ENCODE measurements around the gene CREM.
"Not testable (repeated sequence)": the region's sequence is repeated elsewhere in the genome, so short reads cannot be mapped to it uniquely, and the experiment has no call there.

CREM gene

GRCh38 chr10:35195361-35196306 lies 69.0 kb downstream of the CREM start:
- DNase-seq: peak; percentile 14 to 25

- DNase-seq: no peak
These were observed 73.8 kb downstream of the CREM start for GRCh38 chr10:35200487-35200886.

GRCh38 chr10:35201234-35201633 lies 74.6 kb downstream of the CREM start:
- no peak for DNase-seq

GRCh38 chr10:35202050-35202449 lies 75.4 kb downstream of the CREM start:
- DNase-seq: no peak

GRCh38 chr10:35203745-35204144 lies 77.1 kb downstream of the CREM start:
- DNase-seq: no peak

GRCh38 chr10:35204650-35205319 lies 78.1 kb downstream of the CREM start:
- no peak for DNase-seq

GRCh38 chr10:35206274-35206673 lies 79.6 kb downstream of the CREM start:
- DNase-seq: no peak

- DNase-seq: no peak
These were observed 81.9 kb downstream of the CREM start for GRCh38 chr10:35208536-35208935.

- no peak for DNase-seq
These were observed 82.4 kb downstream of the CREM start for GRCh38 chr10:35208949-35209613.

- no peak for DNase-seq
These were observed 84.3 kb downstream of the CREM start for GRCh38 chr10:35210961-35211360.

- DNase-seq: no peak
These were observed 84.7 kb downstream of the CREM start for GRCh38 chr10:35211390-35211789.

GRCh38 chr10:35212856-35213255 lies 86.2 kb downstream of the CREM start:
- DNase-seq: no peak

- no peak for DNase-seq
These were observed 87.1 kb downstream of the CREM start for GRCh38 chr10:35213699-35214098.

- peak in 1 of 2 experiments; percentile 4 for DNase-seq
These were observed 88.0 kb downstream of the CREM start for GRCh38 chr10:35214607-35215020.

GRCh38 chr10:35215107-35215506 lies 88.5 kb downstream of the CREM start:
- no peak for DNase-seq

GRCh38 chr10:35216303-35216905 lies 89.8 kb downstream of the CREM start:
- no peak for DNase-seq

GRCh38 chr10:35216956-35217355 lies 90.3 kb downstream of the CREM start:
- not testable (repeated sequence) for DNase-seq

- DNase-seq: peak in 1 of 2 experiments; percentile 1
These were observed 90.8 kb downstream of the CREM start for GRCh38 chr10:35217455-35217854.

GRCh38 chr10:35218339-35218955 lies 91.8 kb downstream of the CREM start:
- DNase-seq: peak; percentile 38 to 52

- DNase-seq: peak in 1 of 2 experiments; percentile 3
These were observed 92.6 kb downstream of the CREM start for GRCh38 chr10:35219292-35219691.

GRCh38 chr10:35219891-35220890 lies 93.5 kb downstream of the CREM start:
- DNase-seq: peak in 1 of 2 experiments; percentile 22

Measured in NCI-H524 (cell line).